Measurements from ENCODE around the gene RNLS.

RNLS gene

DNA sequence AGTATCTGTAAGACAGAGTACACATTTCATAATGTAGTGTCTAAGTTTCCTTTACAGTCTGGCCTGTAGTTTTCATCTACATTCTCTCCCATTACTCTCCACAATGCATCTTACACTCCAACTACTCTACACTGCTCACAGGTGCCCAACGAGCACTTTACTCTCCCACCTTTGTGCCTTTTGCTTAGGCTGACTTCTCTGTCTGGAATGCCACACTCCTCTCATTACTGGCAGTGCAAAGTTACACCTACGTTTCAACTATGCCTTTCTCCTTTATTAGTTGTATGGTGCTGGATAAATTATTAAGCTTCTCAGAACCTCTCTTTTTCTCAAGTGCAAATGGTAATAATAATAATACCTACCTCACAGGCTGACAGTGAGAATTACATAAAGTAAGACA lies 70.5 kb downstream of the RNLS start:
- ATAC-seq: no peak
- TF ChIP-seq ESRRG (CRISPR knock-in tag; IDR thresholded peaks at IDR 0.05) (no peak), TSHZ2 (CRISPR knock-in tag; IDR thresholded peaks at IDR 0.05) (no peak), CREB5 (CRISPR knock-in tag; IDR thresholded peaks at IDR 0.05; ENCODE audit: low read depth) (no peak), ZNF8 (CRISPR knock-in tag; IDR thresholded peaks at IDR 0.05) (no peak), ISL1 (CRISPR knock-in tag; IDR thresholded peaks at IDR 0.05) (no peak), TOX (CRISPR knock-in tag; IDR thresholded peaks at IDR 0.05; ENCODE audit: borderline replicate concordance) (no peak), BACH2 (CRISPR knock-in tag; IDR thresholded peaks at IDR 0.05; ENCODE audit: borderline replicate concordance) (no peak), CSRNP3 (CRISPR knock-in tag; IDR thresholded peaks at IDR 0.05) (no peak), ZNF70 (CRISPR knock-in tag; IDR thresholded peaks at IDR 0.05) (no peak), ZFP30 (CRISPR knock-in tag; IDR thresholded peaks at IDR 0.05) (no peak), ZNF565 (CRISPR knock-in tag; conservative IDR thresholded peaks at IDR 0.05; ENCODE audit: low read depth) (no peak), OSR1 (CRISPR knock-in tag; IDR thresholded peaks at IDR 0.05) (no peak), SNAI2 (CRISPR knock-in tag; IDR thresholded peaks at IDR 0.05) (no peak), CSDC2 (CRISPR knock-in tag; IDR thresholded peaks at IDR 0.05) (no peak)
- TF ChIP-seq, protein P1, sequence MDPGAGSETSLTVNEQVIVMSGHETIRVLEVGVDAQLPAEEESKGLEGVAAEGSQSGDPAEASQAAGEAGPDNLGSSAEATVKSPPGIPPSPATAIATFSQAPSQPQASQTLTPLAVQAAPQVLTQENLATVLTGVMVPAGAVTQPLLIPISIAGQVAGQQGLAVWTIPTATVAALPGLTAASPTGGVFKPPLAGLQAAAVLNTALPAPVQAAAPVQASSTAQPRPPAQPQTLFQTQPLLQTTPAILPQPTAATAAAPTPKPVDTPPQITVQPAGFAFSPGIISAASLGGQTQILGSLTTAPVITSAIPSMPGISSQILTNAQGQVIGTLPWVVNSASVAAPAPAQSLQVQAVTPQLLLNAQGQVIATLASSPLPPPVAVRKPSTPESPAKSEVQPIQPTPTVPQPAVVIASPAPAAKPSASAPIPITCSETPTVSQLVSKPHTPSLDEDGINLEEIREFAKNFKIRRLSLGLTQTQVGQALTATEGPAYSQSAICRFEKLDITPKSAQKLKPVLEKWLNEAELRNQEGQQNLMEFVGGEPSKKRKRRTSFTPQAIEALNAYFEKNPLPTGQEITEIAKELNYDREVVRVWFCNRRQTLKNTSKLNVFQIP (CRISPR knock-in tag; IDR thresholded peaks at IDR 0.05; ENCODE audit: borderline replicate concordance, low read depth): no peak

DNA sequence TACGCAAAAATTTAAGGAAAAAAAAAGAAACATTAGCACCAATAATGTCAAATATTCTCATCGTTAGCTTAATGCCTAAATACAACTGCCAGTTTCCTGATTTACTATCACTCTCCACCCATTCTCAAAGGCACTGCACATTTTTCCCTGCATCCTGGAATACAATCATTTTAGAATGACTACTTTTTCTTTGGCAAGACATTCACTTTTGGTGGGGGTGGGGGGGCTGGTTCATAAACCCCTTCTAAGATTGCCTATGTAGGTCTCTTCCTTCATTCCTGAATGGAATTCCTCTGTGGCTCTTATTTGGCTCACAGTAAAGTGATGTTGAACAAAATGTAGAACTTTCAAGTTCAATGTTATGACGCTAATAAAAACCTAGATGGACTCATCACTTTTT lies 74.3 kb downstream of the RNLS start:
- no peak for ATAC-seq
- TF ChIP-seq ZNF8 (CRISPR knock-in tag; IDR thresholded peaks at IDR 0.05): no peak
- no peak for TF ChIP-seq CSDC2 (CRISPR knock-in tag; IDR thresholded peaks at IDR 0.05)
- TF ChIP-seq ISL1 (CRISPR knock-in tag; IDR thresholded peaks at IDR 0.05): no peak
- TF ChIP-seq CSRNP3 (CRISPR knock-in tag; IDR thresholded peaks at IDR 0.05): no peak
- TF ChIP-seq OSR1 (CRISPR knock-in tag; IDR thresholded peaks at IDR 0.05): no peak
- TF ChIP-seq ZC3H10 (CRISPR knock-in tag; IDR thresholded peaks at IDR 0.05): no peak
- no peak for TF ChIP-seq CREB5 (CRISPR knock-in tag; IDR thresholded peaks at IDR 0.05; ENCODE audit: low read depth)
- no peak for TF ChIP-seq ARNTL (CRISPR knock-in tag; IDR thresholded peaks at IDR 0.05; ENCODE audit: borderline replicate concordance, low read depth)
- TF ChIP-seq ZNF565 (CRISPR knock-in tag; conservative IDR thresholded peaks at IDR 0.05; ENCODE audit: low read depth): no peak
- TF ChIP-seq TOX (CRISPR knock-in tag; IDR thresholded peaks at IDR 0.05; ENCODE audit: borderline replicate concordance): no peak
- no peak for TF ChIP-seq PPARA (CRISPR knock-in tag; IDR thresholded peaks at IDR 0.05; ENCODE audit: borderline replicate concordance)
- TF ChIP-seq BACH2 (CRISPR knock-in tag; IDR thresholded peaks at IDR 0.05; ENCODE audit: borderline replicate concordance): no peak
- TF ChIP-seq ESRRG (CRISPR knock-in tag; IDR thresholded peaks at IDR 0.05): no peak
- no peak for TF ChIP-seq SNAI2 (CRISPR knock-in tag; IDR thresholded peaks at IDR 0.05)
- TF ChIP-seq PATZ1 (CRISPR knock-in tag; IDR thresholded peaks at IDR 0.05; ENCODE audit: borderline replicate concordance): no peak
- no peak for TF ChIP-seq RARB (CRISPR knock-in tag; IDR thresholded peaks at IDR 0.05)
- no peak for TF ChIP-seq TSHZ2 (CRISPR knock-in tag; IDR thresholded peaks at IDR 0.05)
- TF ChIP-seq, protein P1 (CRISPR knock-in tag; IDR thresholded peaks at IDR 0.05; ENCODE audit: borderline replicate concordance, low read depth): no peak
- TF ChIP-seq ZFP3 (CRISPR knock-in tag; IDR thresholded peaks at IDR 0.05): no peak

Measured in SK-N-SH treated with all-trans-retinoic acid at 6 μM for 48 hours (cell line).